NCI-H146 treated with DMSO at 0.1 percent for 48 hours (cell line): ENCODE data around the gene PARD3B.
"Not testable (repeated sequence)": the region's sequence is repeated elsewhere in the genome, so short reads cannot be mapped to it uniquely, and the experiment has no call there.

Experiments used
- DNase-seq: peaks from one replicate; lab custom pipeline; 2025; ENCODE audit not compliant: unreplicated experiment; lab: John Stamatoyannopoulos, UW

The PARD3B gene

GRCh38 chr2:205477016-205477705 lies 931.9 kb downstream of the PARD3B start:
- DNase-seq, result no peak

- DNase-seq, result no peak
Measured at GRCh38 chr2:205481861-205482260, 936.6 kb downstream of the PARD3B start.

- no peak for DNase-seq
Measured at GRCh38 chr2:205482399-205483081, 937.3 kb downstream of the PARD3B start.

- no peak for DNase-seq
Measured at GRCh38 chr2:205483095-205483494, 937.8 kb downstream of the PARD3B start.

GRCh38 chr2:205484215-205484614 lies 938.9 kb downstream of the PARD3B start:
- DNase-seq, result no peak

GRCh38 chr2:205484764-205485163 lies 939.5 kb downstream of the PARD3B start:
- DNase-seq, result no peak

- DNase-seq, result not testable (repeated sequence)
Measured at GRCh38 chr2:205493528-205493927, 948.3 kb downstream of the PARD3B start.

GRCh38 chr2:205494537-205495235 lies 949.4 kb downstream of the PARD3B start:
- DNase-seq, result no peak

- no peak for DNase-seq
Measured at GRCh38 chr2:205495819-205496218, 950.5 kb downstream of the PARD3B start.

- DNase-seq, result no peak
Measured at GRCh38 chr2:205496370-205496769, 951.1 kb downstream of the PARD3B start.

- DNase-seq, result no peak
Measured at GRCh38 chr2:205496772-205497171, 951.5 kb downstream of the PARD3B start.

GRCh38 chr2:205499006-205499405 lies 953.7 kb downstream of the PARD3B start:
- DNase-seq, result no peak

- no peak for DNase-seq
Measured at GRCh38 chr2:205500065-205500464, 954.8 kb downstream of the PARD3B start.

GRCh38 chr2:205500951-205501350 lies 955.7 kb downstream of the PARD3B start:
- no peak for DNase-seq

- no peak for DNase-seq
Measured at GRCh38 chr2:205501826-205502225, 956.6 kb downstream of the PARD3B start.

GRCh38 chr2:205505371-205505770 lies 960.1 kb downstream of the PARD3B start:
- DNase-seq, result no peak

- DNase-seq, result no peak
Measured at GRCh38 chr2:205509655-205510054, 964.4 kb downstream of the PARD3B start.

- no peak for DNase-seq
Measured at GRCh38 chr2:205510345-205510744, 965.1 kb downstream of the PARD3B start.

- DNase-seq, result no peak
Measured at GRCh38 chr2:205511221-205511620, 965.9 kb downstream of the PARD3B start.

- no peak for DNase-seq
Measured at GRCh38 chr2:205511641-205512040, 966.4 kb downstream of the PARD3B start.

GRCh38 chr2:205520311-205520710 lies 975.0 kb downstream of the PARD3B start:
- no peak for DNase-seq

- DNase-seq, result no peak
Measured at GRCh38 chr2:205524656-205525055, 979.4 kb downstream of the PARD3B start.
